Prostate gland (tissue), 2 donors: ENCODE data around the gene EFEMP2. TPM values are rescaled to one million over a fixed set of nuclear protein-coding genes. Genes with fewer than 3 reads are reported as not detected.
A peak's percentile ranks its signal among the peaks of the same experiment; 100 is the strongest.

Experiments
- DNase-seq: peaks from one replicate; pipeline ENCODE4 v3.0.0-alpha.2; 2019; ENCODE audit warnings: low spot score
- H3K27ac ChIP-seq, 2 donors: fragments of 200-600 bp; sonication (generic); 2 replicates each; pipeline ENCODE4 v1.5.1; 2017 to 2019
- H3K27me3 ChIP-seq: fragments of 200-600 bp; sonication (generic); replicated peaks from 2 replicates; pipeline ENCODE4 v1.5.1; 2019; ENCODE audit not compliant: insufficient read depth
- H3K36me3 ChIP-seq, 2 donors: fragments of 200-600 bp; sonication (generic); 1 replicate in 1 of 2; 2 replicates in 1 of 2; pipeline versions ENCODE4 v1.5.1 to v1.8.1; 2017 to 2019
- H3K4me1 ChIP-seq: fragments of 200-600 bp; sonication (generic); replicated peaks from 2 replicates; pipeline ENCODE4 v1.5.1; 2019
- H3K4me3 ChIP-seq, 2 donors: fragments of 200-600 bp; sonication (generic); 2 replicates each; pipeline ENCODE4 v1.5.1; 2017 to 2019
- H3K9me3 ChIP-seq: fragments of 200-600 bp; sonication (generic); 2 replicates; pipeline ENCODE4 v1.5.1; 2017
- POLR2A ChIP-seq: fragments of 450-650 bp; IDR thresholded peaks from one replicate; pipeline ENCODE4 v1.6.1; 2016; ENCODE audit warnings: antibody characterized with exemption, mild to moderate bottlenecking
- POLR2AphosphoS5 ChIP-seq: sonication (generic); formaldehyde crosslinking; IDR thresholded peaks from one replicate; pipeline ENCODE4 v1.6.1; 2017; ENCODE audit warnings: antibody characterized with exemption
- WGBS: methylation state at CpG from one replicate; pipeline ENCODE4 v1.1.5; 2018; 5-methylcytosine and 5-hydroxymethylcytosine counted together
- intact Hi-C: fragments of 100-400 bp; cut with DNase I; formaldehyde crosslinking; loops from one replicate; pipeline ENCODE4 v1.14.2; 2022
- total RNA-seq, 2 donors: library from RNA; depleted of rRNA; stranded (reverse); fragments of >200 nt; gene quantifications; one replicate each; pipeline ENCODE4 v1.1.0, GENCODE V29; 2016
- TF ChIP-seq, protein P1 (sequence below), 4 experiments: fragments of 200-600 bp in 2 of 4; fragments of 450-650 bp in 2 of 4; sonication (generic) in 2 of 4; IDR thresholded peaks; 1 replicate in 3 of 4; 2 replicates in 1 of 4; pipeline ENCODE4 v1.5.1; 2016 to 2019; ENCODE audit warnings: antibody characterized with exemption in 4 of 4, mild to moderate bottlenecking in 2 of 4, moderate library complexity in 2 of 4

The EFEMP2 gene
- total RNA-seq, 2 donors from 2014 or later = 40.0 to 84.5 TPM

DNA sequence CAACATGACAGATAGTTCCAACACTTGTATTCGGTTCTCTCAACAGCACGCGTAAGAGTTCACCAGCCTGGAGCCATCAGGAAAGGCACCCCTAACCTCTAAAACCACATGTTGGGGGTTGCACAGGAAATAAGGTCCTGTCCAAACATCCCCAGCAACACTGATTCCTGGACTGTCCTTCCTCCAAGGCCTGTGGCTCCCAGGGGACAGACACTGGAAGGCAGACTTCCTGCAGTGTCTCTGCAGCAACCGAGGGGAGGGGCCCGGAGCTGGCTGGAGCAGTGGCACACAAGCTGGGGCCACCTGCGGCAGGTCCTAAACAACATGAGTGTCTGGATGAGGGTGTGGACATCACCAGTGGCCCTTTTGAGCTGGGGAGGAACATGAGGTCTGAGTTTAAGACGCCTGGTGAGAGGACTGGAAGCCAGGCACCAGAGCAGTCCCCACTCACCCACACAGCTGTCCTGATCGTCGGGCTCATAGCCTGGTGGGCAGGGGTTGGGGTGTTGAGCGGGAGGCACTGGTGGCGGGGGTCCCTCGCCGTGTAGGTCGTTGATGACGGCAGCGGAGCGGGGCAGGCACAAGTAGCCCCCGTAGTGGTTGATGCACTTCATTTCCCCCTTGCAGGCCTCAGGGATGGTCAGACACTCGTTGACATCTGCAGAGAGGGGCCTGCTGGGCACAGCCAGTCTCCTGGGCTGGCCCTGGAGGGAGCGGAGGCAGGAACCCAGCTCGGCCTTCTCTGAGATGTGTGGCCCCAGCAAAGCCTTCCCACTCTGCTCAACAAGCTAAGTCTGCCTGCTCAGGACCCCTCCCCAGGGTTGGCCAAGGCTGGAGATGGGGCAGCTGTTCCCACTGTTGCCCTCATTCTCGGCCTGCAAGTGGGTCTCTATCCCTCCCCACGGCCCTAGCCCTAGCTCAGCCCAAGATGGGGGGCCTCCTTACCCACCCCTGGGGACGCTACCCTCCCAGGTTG, 1.6 kb downstream of the EFEMP2 start:
- H3K4me1 ChIP-seq = peaks cover 3% of the 10 kb centered on the region
- H3K36me3 ChIP-seq = no peaks in the 10 kb centered on the region
- H3K27ac ChIP-seq = peak overlapping the region in 1 of 2 donors; percentile 87
- no peak for DNase-seq
- TF ChIP-seq POLR2AphosphoS5 (no peak), POLR2A (no peak)
- TF ChIP-seq, protein P1, sequence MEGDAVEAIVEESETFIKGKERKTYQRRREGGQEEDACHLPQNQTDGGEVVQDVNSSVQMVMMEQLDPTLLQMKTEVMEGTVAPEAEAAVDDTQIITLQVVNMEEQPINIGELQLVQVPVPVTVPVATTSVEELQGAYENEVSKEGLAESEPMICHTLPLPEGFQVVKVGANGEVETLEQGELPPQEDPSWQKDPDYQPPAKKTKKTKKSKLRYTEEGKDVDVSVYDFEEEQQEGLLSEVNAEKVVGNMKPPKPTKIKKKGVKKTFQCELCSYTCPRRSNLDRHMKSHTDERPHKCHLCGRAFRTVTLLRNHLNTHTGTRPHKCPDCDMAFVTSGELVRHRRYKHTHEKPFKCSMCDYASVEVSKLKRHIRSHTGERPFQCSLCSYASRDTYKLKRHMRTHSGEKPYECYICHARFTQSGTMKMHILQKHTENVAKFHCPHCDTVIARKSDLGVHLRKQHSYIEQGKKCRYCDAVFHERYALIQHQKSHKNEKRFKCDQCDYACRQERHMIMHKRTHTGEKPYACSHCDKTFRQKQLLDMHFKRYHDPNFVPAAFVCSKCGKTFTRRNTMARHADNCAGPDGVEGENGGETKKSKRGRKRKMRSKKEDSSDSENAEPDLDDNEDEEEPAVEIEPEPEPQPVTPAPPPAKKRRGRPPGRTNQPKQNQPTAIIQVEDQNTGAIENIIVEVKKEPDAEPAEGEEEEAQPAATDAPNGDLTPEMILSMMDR (IDR thresholded peaks at IDR 0.05) = no peak
- peak overlapping the region in 1 of 2 donors; percentile 52 for H3K4me3 ChIP-seq
- intact Hi-C loops = no loop called here
- H3K9me3 ChIP-seq = no peaks in the 10 kb centered on the region
- H3K27me3 ChIP-seq = no peaks in the 10 kb centered on the region
- 73% methylated on average over 24 of the region's 24 CpGs for WGBS

GRCh38 chr11:65870307-65870658, 2.3 kb downstream of the EFEMP2 start:
- no peaks in the 10 kb centered on the region for H3K9me3 ChIP-seq
- peaks cover 0 to 2% of the 10 kb centered on the region in 2 donors for H3K36me3 ChIP-seq
- WGBS = 83% methylated on average over 11 of the region's 11 CpGs
- TF ChIP-seq POLR2A (no peak), POLR2AphosphoS5 (no peak)
- TF ChIP-seq, protein P1 (IDR thresholded peaks at IDR 0.05) = no peak
- H3K27ac ChIP-seq = no peak overlapping the region
- no peak for DNase-seq
- no peaks in the 10 kb centered on the region for H3K27me3 ChIP-seq
- intact Hi-C loops = no loop called here
- peaks cover 3% of the 10 kb centered on the region for H3K4me1 ChIP-seq
- no peak overlapping the region for H3K4me3 ChIP-seq

DNA sequence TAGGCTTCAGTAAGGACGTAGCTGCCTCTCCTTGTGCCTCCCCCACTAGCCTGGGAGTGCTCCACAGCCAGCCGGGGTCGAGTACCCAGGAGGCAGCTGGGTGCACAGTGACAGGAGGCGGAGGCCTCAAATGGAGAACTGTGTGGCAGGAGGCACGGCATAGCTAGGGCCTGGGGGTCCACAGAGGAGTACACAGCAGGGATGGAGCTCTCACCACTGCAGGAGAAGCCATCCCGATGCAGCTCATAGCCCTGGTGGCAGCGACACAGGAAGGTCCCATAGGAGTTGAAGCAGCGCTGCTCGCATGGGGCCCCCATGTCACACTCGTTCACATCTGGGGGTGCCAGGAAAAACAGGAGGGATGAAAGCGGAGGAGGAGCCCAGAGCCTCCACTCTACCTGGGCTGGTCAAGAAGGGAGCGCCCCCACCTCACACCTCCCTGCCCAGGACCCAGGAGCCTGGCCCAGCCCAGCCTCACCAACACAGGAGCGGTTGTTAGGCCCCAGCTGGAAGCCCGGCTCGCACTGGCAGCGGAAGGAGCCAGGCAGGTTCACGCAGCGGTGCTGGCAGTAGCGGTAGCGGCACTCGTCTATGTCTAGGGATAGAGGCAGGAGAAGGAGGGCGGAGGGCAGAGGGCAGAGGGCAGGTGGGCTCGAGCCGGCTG, 2.8 kb downstream of the EFEMP2 start:
- Histone ChIP-seq H3K9me3 (no peaks in the 10 kb centered on the region), H3K27me3 (no peaks in the 10 kb centered on the region), H3K36me3 (peaks cover under 1 to 5% of the 10 kb centered on the region in 2 donors), H3K4me3 (no peak overlapping the region), H3K27ac (no peak overlapping the region), H3K4me1 (peaks cover 3% of the 10 kb centered on the region)
- TF ChIP-seq, protein P1 (IDR thresholded peaks at IDR 0.05) = no peak
- TF ChIP-seq POLR2AphosphoS5 (no peak), POLR2A (no peak)
- DNase-seq = no peak
- intact Hi-C loops = no loop called here
- 85% methylated on average over 24 of the region's 24 CpGs for WGBS

DNA sequence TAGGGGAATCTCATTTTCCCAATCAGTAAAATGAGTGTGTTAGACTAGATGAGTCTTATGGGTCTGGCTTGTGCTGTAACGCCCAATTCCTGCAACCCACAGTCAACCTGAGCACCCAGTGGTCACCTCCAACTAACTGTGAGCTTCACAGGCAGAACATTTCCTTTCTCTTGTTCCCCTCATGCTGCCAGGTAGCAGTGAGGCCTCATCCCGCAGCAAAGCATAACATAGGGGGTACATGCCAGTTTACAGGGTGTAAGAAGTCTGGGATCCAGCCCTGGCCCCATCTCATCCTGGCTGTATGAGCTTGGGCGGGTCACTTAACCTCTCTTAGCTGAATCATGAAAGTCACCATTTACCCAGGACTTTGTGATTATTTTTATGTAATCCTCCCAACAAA, 3.7 kb downstream of the EFEMP2 start:
- no peak overlapping the region for H3K27ac ChIP-seq

More for the DNA sequence above, 3.7 kb downstream of the EFEMP2 start:
- intact Hi-C loops = no loop called here
- H3K4me3 ChIP-seq = no peak overlapping the region
- H3K27me3 ChIP-seq = no peaks in the 10 kb centered on the region
- H3K9me3 ChIP-seq = no peaks in the 10 kb centered on the region
- 78% methylated on average over 3 of the region's 3 CpGs for WGBS
- DNase-seq = no peak
- peaks cover 9 to 10% of the 10 kb centered on the region in 2 donors for H3K36me3 ChIP-seq
- TF ChIP-seq, protein P1 (IDR thresholded peaks at IDR 0.05) = no peak
- no peak for TF ChIP-seq POLR2A
- no peak for TF ChIP-seq POLR2AphosphoS5
- H3K4me1 ChIP-seq = peaks cover 3% of the 10 kb centered on the region
